B cell (primary cell): ENCODE data around the gene HSD11B2. TPM values are rescaled to one million over a fixed set of nuclear protein-coding genes. Genes with fewer than 3 reads are reported as not detected.

Source experiments
- ATAC-seq: fragments of 200-7000 bp; cut with Tn5 transposase; one replicate; pipeline ENCODE4 v1.10.0; 2021; ENCODE audit warnings: low read depth, mild to moderate bottlenecking, moderate number of reproducible peaks, moderate library complexity
- CTCF ChIA-PET: fragments of 350-600 bp; sonication (Branson Sonifier 250); formaldehyde crosslinking; loops from one replicate; lab custom pipeline; 2021; ENCODE audit warnings: antibody characterized with exemption, inconsistent platforms; lab: Charles Lee
- POLR2A ChIA-PET: fragments of 350-600 bp; sonication (Branson Sonifier 250); formaldehyde crosslinking; loops from one replicate; lab custom pipeline; 2021; ENCODE audit warnings: antibody characterized with exemption; lab: Charles Lee
- DNase-seq: peaks from one replicate; pipeline ENCODE4 v3.0.0; 2013
- H2AFZ ChIP-seq: 2 replicates; pipeline ENCODE4 v1.6.1; 2012; ENCODE audit warnings: mild to moderate bottlenecking, low read depth, low read length; ENCODE audit not compliant: insufficient read depth, poor library complexity, severe bottlenecking
- H3K27ac ChIP-seq, 2 donors: 1 replicate in 1 of 2; 2 replicates in 1 of 2; pipeline ENCODE4 v1.5.1; 2012 to 2013; ENCODE audit warnings: low read length in 2 of 2, mild to moderate bottlenecking in 2 of 2, moderate library complexity in 1 of 2
- H3K27me3 ChIP-seq, 4 experiments: fragments of 200-600 bp in 1 of 4; sonication (generic) in 1 of 4; replicated peaks in 1 of 4; 1 replicate in 2 of 4; 2 replicates in 2 of 4; pipeline versions ENCODE4 v1.6.1 to v1.7.0; 2013 to 2016; ENCODE audit warnings: low read length in 3 of 4, mild to moderate bottlenecking in 2 of 4, mixed read lengths in 1 of 4, moderate library complexity in 1 of 4; ENCODE audit not compliant: insufficient read depth in 4 of 4, control insufficient read depth in 3 of 4; ENCODE audit errors: control extremely low read depth in 1 of 4
- H3K36me3 ChIP-seq, 2 experiments: replicated peaks in 1 of 2; 1 replicate in 1 of 2; 2 replicates in 1 of 2; pipeline versions ENCODE4 v1.6.1 to v1.7.1; 2013; ENCODE audit warnings: low read length in 1 of 2; ENCODE audit not compliant: insufficient read depth in 2 of 2, control insufficient read depth in 1 of 2; ENCODE audit errors: control extremely low read depth in 1 of 2, extremely low read depth in 1 of 2
- H3K4me1 ChIP-seq, 2 donors: fragments of 200-600 bp in 1 of 2; sonication (generic) in 1 of 2; 1 replicate in 1 of 2; 2 replicates in 1 of 2; pipeline versions ENCODE4 v1.5.1 to v1.6.1; 2013 to 2017; ENCODE audit warnings: low read length in 2 of 2; ENCODE audit not compliant: control insufficient read depth in 2 of 2, insufficient read depth in 2 of 2
- H3K4me2 ChIP-seq: replicated peaks from 2 replicates; pipeline ENCODE3; 2012; ENCODE audit warnings: mild to moderate bottlenecking, low read depth, low read length; ENCODE audit not compliant: poor library complexity, severe bottlenecking
- H3K4me3 ChIP-seq, 5 experiments: fragments of 200-600 bp in 1 of 5; sonication (generic) in 1 of 5; 1 replicate in 3 of 5; 2 replicates in 2 of 5; pipeline versions ENCODE4 v1.5.1 to v1.7.0; 2011 to 2016; ENCODE audit warnings: low read length in 4 of 5, mild to moderate bottlenecking in 4 of 5, low read depth in 2 of 5, control low read depth in 1 of 5, moderate library complexity in 1 of 5; ENCODE audit not compliant: insufficient read depth in 1 of 5; ENCODE audit errors: control extremely low read depth in 1 of 5, extremely low read depth in 1 of 5
- H3K79me2 ChIP-seq: fragments of 200-600 bp; sonication (generic); one replicate; pipeline ENCODE4 v1.6.0; 2016; ENCODE audit warnings: low read length; ENCODE audit not compliant: control insufficient read depth, insufficient read depth
- H3K9ac ChIP-seq: fragments of 200-600 bp; sonication (generic); 2 replicates; pipeline ENCODE4 v1.6.1; 2017; ENCODE audit warnings: mild to moderate bottlenecking, low read length, moderate library complexity
- H3K9me3 ChIP-seq, 3 donors: one replicate each; pipeline versions ENCODE4 v1.6.1 to v1.7.1; 2013; ENCODE audit warnings: low read length in 2 of 3; ENCODE audit not compliant: control insufficient read depth in 2 of 3, insufficient read depth in 1 of 3; ENCODE audit errors: control extremely low read depth in 1 of 3
- H4K20me1 ChIP-seq: 2 replicates; pipeline ENCODE4 v1.6.0; 2012; ENCODE audit warnings: mild to moderate bottlenecking, low read length; ENCODE audit not compliant: insufficient read depth, control insufficient read depth, poor library complexity, severe bottlenecking
- H3K27ac Mint-ChIP-seq: one replicate; pipeline ENCODE4 v1.8.0; 2021; ENCODE audit warnings: mixed read lengths
- H3K27me3 Mint-ChIP-seq: one replicate; pipeline ENCODE4 v1.8.0; 2021; ENCODE audit warnings: mixed read lengths
- H3K4me1 Mint-ChIP-seq: one replicate; pipeline ENCODE4 v1.8.0; 2021; ENCODE audit warnings: mixed read lengths
- H3K4me3 Mint-ChIP-seq: one replicate; pipeline ENCODE4 v1.8.0; 2021; ENCODE audit warnings: mixed read lengths
- H3K9me3 Mint-ChIP-seq: one replicate; pipeline ENCODE4 v1.8.0; 2022; ENCODE audit warnings: mixed read lengths; ENCODE audit not compliant: insufficient read depth
- CTCF ChIP-seq: fragments of 200-600 bp; IDR thresholded peaks from one replicate; pipeline ENCODE4 v1.8.0; 2022; ENCODE audit warnings: antibody characterized with exemption, mild to moderate bottlenecking
- EZH2 ChIP-seq: IDR thresholded peaks from 2 replicates; pipeline ENCODE4 v1.6.1; 2012; ENCODE audit warnings: borderline replicate concordance, low read depth, mild to moderate bottlenecking, moderate library complexity, low read length; ENCODE audit not compliant: insufficient read depth, poor library complexity, severe bottlenecking
- whole genome bisulfite sequencing: methylation state at CpG from one replicate; pipeline ENCODE4 v1.1.5; 2013; ENCODE audit warnings: missing lambda C conversion rate; ENCODE audit not compliant: insufficient coverage; 5-methylcytosine and 5-hydroxymethylcytosine counted together
- intact Hi-C: fragments of 100-400 bp; cut with micrococcal nuclease; formaldehyde crosslinking; loops from one replicate; pipeline ENCODE4 v1.10.0; 2022
- polyA plus RNA-seq: library from polyadenylated mRNA; depleted of rRNA; stranded (reverse); fragments of >200 nt; gene quantifications from 2 replicates; pipeline ENCODE4 v1.2.3, GENCODE V29; 2012
- total RNA-seq, 2 donors: library from RNA; stranded (reverse); fragments of 120-200 nt in 1 of 2; gene quantifications; 1 replicate in 1 of 2; 2 replicates in 1 of 2; pipeline versions ENCODE4 v1.2.3 to v1.2.4, GENCODE V29; 2013 to 2022

The HSD11B2 gene
- total and polyA plus RNA-seq, 2 donors (not counting 1 experiment from before 2014, with no cell fraction given): 0.09 TPM; not detected in 1

GRCh38 chr16:67405336-67405735, 25.6 kb upstream of the HSD11B2 start:
- H3K27me3 Mint-ChIP-seq: peaks cover 7% of the 10 kb centered on the region
- no peaks in the 10 kb centered on the region for H3K36me3 ChIP-seq
- no peak overlapping the region for H3K4me2 ChIP-seq
- no peak overlapping the region for H3K27ac ChIP-seq
- no peaks in the 10 kb centered on the region for H4K20me1 ChIP-seq
- H3K4me3 ChIP-seq: no peak overlapping the region
- WGBS: 85% methylated on average over 8 of the region's 8 CpGs
- no peak overlapping the region for H3K27ac Mint-ChIP-seq
- H3K27me3 ChIP-seq: no peaks in the 10 kb centered on the region
- no peak for ATAC-seq
- no peak overlapping the region for H2AFZ ChIP-seq
- H3K4me1 ChIP-seq: no peaks in the 10 kb centered on the region
- no peak overlapping the region for H3K9ac ChIP-seq
- H3K9me3 Mint-ChIP-seq: no peaks in the 10 kb centered on the region
- no peak overlapping the region for H3K4me3 Mint-ChIP-seq
- POLR2A ChIA-PET: no interaction called here
- intact Hi-C loops: no loop called here
- H3K4me1 Mint-ChIP-seq: no peaks in the 10 kb centered on the region
- CTCF ChIA-PET: interaction anchor here (0.7 kb wide), 1 partner anchor 15 kb away, joined by 3 read pairs; no protein-coding TSS in a partner anchor
- TF ChIP-seq CTCF (no peak), EZH2 (no peak)
- H3K9me3 ChIP-seq: no peaks in the 10 kb centered on the region
- H3K79me2 ChIP-seq: no peaks in the 10 kb centered on the region
- no peak for DNase-seq

- ChIA-PET POLR2A (interaction anchor here (0.6 kb wide), 1 partner anchor 204 kb away, joined by 7 read pairs; no protein-coding TSS in a partner anchor), CTCF (interaction anchor here (0.7 to 1.1 kb wide), 2 partner anchors 14 kb away, joined by 3 read pairs; no protein-coding TSS in a partner anchor)
- Histone ChIP-seq H3K27ac (no peak overlapping the region), H3K27me3 (no peaks in the 10 kb centered on the region), H3K79me2 (no peaks in the 10 kb centered on the region), H3K9ac (no peak overlapping the region), H3K4me1 (no peaks in the 10 kb centered on the region), H3K9me3 (no peaks in the 10 kb centered on the region), H3K36me3 (no peaks in the 10 kb centered on the region), H3K4me3 (no peak overlapping the region), H3K4me2 (no peak overlapping the region), H4K20me1 (no peaks in the 10 kb centered on the region), H2AFZ (no peak overlapping the region)
- ATAC-seq (no peak), DNase-seq (no peak)
- H3K4me3 Mint-ChIP-seq: no peak overlapping the region
- H3K27me3 Mint-ChIP-seq: peaks cover 7% of the 10 kb centered on the region
- H3K27ac Mint-ChIP-seq: no peak overlapping the region
- WGBS: 95% methylated on average over 18 of the region's 18 CpGs
- H3K9me3 Mint-ChIP-seq: no peaks in the 10 kb centered on the region
- intact Hi-C loops: no loop called here
- H3K4me1 Mint-ChIP-seq: no peaks in the 10 kb centered on the region
- TF ChIP-seq EZH2 (no peak), CTCF (no peak)
Measured at GRCh38 chr16:67406111-67406971, 24.6 kb upstream of the HSD11B2 start.
